ENCODE results near the gene HACD1.

Gene HACD1

DNA sequence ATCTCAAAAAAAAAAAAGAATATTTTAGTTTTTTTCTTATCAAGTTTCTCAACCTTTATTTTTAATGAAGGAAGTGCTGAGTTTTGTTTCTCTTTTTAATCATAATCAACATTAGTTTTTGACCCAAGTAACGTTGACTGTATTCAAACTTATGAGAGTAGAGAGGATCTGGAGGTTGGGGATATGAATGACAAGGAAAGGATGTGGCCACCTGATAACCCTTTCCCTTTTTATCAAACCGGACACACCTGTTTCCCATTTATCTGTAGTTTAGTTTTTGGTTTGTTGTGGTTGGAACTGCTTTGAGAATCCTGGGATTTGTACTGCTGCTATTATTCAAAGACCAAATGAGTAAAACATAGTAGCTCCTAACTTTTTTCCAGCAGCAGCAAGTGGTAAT is 38.6 kb downstream of the HACD1 start:
- DNase-seq (ENCODE audit: low spot score): no peak

DNA sequence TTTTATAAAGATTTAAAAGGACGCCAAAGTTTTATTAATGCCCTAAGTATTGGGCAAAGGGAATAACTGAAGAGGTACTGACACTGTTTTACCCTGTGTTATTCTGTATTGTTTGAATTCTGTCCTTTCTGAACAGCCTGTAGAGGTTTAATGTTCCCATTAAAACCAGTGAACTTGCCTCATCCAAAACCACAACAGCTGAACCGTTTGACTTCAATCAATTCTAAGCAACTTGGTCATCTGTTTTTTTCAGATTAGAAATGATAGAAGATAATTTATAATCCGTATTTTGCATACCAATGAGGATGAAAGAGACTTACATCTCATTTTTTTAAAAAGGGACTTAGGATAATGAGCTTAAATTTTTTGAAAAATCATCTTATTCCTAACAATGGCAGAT is 40.4 kb downstream of the HACD1 start:
- DNase-seq (ENCODE audit: low spot score): no peak

GRCh38 chr10:17564911-17565310 is 52.3 kb downstream of the HACD1 start:
- DNase-seq (ENCODE audit: low spot score): no peak

- no peak for DNase-seq (ENCODE audit: low spot score)
Measured at GRCh38 chr10:17563452-17563851, 53.7 kb downstream of the HACD1 start.

DNA sequence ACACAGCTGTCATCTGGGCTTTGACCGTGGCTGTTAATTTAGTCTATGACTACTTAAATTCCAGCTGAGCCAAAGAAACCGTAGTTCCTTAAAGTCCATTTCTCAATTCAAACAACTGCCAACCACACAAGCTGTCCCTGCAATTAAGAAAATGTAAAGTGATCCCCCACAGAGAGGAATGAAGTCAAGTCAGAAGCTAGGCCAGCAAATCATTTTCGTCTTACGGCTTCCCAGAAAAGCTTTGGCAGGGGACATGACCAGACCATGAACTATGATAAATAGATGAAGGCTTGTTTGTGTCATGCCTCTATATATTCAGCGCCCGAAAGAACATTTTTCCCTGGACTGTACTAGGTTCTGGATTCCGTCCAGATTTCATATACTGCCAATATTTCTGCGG is 54.6 kb downstream of the HACD1 start:
- no peak for DNase-seq (ENCODE audit: low spot score)

DNA sequence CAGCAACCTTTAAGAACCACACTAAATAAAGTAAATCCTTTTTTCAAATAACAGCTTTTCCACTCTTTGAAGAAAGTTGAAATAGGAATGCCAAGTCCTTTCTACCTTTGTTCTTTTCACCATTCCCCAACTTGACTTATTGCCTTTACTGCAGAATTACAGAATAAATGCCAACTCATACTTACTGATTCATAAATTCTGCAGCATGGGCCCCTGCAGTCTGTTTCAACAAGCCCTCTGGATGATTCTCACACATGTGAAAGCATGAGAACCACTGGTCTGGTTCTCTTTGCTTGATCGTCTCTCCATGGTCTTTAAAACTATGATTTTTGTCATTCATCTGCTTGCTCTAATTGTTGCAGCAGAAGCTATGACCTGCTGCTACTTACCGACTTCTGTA is 56.1 kb downstream of the HACD1 start:
- DNase-seq (ENCODE audit: low spot score): no peak

- no peak for DNase-seq (ENCODE audit: low spot score)
Measured at GRCh38 chr10:17557459-17557858, 59.7 kb downstream of the HACD1 start.

DNA sequence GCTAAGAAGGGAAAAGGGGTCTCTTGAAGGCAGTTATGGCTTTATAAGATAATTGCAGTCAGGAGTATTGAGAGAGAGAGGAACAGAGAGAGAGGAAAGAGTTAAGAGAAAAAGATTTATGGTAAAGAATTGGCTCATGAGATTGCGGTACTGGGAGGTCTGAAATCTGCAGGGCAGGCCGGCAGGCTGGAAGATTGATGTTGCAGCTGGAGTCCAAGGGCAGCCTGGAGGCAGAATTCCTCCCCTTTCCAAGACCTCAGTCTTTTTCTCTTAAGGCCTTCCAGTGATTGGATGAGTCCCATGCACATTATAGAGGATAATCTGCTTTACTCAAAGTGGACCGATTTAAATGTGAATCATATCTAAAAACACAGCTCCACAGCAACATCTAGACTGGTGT is 68.4 kb downstream of the HACD1 start:
- DNase-seq (ENCODE audit: low spot score): no peak

DNA sequence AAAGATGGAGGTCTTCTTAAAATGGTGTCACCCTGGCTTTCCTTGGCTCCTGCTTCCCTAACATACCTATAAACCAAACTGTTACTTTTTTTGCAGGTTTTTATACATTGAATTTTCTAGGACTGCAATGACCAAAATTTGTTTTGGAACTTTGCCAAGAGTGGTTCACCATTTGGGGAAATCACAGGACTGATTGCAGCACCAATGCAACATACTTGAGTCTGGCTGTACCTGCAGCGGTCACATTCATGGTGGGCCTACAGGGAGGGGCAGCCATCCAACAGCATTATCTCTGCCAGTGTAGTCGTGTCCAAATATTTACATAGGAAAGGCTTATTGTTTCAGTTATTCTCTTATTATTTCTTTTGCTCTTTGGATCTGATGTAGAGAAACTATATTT is 69.0 kb downstream of the HACD1 start:
- no peak for DNase-seq (ENCODE audit: low spot score)

DNA sequence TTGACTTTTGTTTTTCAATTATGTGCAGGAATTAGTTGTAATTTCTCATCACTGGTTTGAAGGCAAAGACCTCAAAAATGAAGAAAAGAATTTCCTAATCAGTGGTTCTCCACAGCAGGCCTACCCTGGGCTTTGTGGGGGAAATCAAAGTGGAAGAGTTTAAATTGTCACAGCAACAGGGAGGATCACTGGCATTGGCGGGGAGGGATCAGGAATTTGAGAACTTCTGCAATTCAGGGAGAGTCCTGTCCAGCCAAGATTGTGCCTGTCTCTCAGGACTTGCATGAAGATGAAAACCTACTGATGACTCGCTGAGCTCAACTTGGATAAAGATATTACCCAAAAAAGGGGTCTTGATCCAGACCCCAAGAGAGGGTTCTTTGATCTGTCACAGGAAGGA is 70.1 kb downstream of the HACD1 start:
- DNase-seq (ENCODE audit: low spot score): no peak

- no peak for DNase-seq (ENCODE audit: low spot score)
Measured at GRCh38 chr10:17544465-17544864, 72.7 kb downstream of the HACD1 start.
